CD4-positive, alpha-beta T cell treated with Interleukin-17A for 4 hours (primary cell): ENCODE measurements around the gene CDC42BPB.
A peak's percentile ranks its signal among the peaks of the same experiment; 100 is the strongest.

ENCODE experiments used
- DNase-seq: peaks from one replicate; pipeline ENCODE4 v3.0.0-alpha.2; 2020; ENCODE audit warnings: mixed read lengths

The CDC42BPB gene

DNA sequence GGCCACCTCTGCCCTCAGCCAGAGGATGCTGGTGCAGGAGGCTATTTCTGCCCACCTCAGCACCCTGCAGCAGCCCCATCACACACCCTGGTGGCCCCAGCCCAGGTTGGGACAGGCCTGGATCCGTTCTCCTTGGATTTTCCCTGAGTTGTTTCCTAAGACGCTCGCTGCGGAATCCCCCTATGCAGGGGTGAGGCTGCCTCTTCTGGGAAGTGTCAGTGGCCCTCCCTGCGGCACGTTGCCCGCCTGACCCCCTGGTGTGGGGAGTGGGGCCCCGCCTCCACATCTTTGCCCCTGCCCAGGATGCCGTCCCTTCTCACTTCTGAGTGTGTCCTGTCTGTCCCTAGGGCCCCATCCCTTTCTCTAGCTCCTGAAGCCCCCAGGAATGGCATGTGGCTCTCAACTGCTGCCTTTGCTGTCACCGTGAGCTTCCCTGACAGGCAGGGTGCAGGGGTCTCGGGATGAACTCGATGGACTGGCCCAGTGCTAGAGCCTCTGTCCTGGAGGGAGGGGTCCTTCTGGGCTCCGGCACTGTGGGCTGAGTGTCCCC is 36.6 kb upstream of the CDC42BPB start:
- DNase-seq: no peak

DNA sequence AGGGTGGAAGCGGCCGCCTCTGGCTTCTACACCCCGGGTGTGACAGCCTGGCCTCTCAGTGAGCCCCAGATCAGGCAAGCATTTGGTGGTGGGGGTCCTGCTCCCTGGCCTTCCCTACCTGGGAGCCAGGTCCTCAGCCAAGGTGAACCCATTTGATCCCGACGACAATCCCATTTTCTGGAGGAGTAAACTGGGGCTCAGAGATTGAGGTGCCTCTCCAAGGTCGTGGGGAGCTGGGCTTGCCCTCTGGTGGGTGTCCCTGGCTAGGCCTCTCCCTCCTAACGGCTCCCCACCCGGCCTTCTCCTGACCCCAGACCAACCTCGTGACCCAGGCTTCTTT is 34.5 kb upstream of the CDC42BPB start:
- DNase-seq: no peak

DNA sequence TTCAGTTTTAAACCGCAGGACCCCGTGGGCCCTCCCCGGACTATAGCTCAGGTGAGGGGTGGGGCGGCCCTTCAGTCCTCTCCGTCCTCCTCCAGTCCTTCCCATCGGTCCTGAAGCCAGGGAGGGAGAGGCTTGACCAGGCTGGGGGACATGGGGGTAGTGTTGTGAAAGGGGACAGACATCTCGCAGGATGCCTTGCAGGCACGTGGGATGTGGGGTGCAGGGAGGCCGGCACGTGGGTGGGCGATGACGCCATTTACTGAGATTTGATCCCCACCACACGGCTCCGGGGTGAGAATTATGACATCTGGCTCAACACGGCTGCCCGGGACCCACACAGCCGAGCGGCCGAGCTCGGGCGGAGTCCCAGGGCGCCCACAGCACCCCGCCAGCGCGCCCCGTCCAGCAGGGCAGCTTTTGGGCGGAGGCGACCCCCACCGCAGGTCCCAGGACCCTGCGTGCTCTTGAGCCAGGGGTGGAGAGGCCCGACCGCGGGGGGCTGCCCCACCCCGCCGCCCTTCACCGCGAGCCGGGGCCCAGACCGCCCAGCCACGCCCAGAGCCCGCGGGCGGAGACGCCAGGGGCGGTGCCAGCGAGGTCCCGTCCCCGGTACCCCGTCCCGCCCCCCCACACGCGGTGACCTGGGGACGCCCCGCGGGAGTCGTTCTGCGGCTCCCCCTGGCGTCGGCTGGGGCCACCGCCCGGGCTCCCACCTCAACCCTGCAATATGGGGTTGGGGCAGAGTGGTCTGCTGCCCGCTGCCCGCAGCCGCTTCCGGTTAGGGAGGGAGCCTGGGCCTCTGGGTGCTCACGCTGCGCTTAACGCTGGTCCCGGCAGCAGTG is 33.9 kb upstream of the CDC42BPB start:
- DNase-seq: peak; percentile 84

DNA sequence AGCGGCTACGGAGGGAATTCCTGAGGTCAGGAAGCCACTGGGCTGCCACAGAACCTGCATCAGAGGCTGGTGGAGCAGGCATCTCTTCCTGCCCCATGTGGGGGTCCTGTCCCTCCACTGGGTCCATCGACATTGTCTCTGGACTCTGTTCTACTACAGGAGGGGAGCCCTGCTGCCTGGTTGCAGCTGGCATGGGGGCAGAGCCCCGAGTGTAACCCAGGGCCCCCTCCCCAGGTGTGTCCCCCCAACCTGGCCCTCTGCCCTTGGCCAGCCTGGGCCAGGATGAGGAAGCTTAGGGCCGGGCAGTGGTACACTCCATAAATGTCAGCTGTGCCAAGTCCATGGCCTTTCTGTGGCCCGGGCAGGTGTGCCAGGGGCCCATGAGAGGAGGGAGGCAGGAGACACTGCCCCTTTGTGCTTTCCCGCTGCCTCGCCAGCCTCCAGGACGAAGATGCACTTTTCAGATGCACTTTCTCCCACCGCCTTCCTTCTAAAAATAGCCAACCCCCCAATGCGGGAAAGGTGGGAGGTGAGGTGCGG is 33.2 kb upstream of the CDC42BPB start:
- DNase-seq: no peak

DNA sequence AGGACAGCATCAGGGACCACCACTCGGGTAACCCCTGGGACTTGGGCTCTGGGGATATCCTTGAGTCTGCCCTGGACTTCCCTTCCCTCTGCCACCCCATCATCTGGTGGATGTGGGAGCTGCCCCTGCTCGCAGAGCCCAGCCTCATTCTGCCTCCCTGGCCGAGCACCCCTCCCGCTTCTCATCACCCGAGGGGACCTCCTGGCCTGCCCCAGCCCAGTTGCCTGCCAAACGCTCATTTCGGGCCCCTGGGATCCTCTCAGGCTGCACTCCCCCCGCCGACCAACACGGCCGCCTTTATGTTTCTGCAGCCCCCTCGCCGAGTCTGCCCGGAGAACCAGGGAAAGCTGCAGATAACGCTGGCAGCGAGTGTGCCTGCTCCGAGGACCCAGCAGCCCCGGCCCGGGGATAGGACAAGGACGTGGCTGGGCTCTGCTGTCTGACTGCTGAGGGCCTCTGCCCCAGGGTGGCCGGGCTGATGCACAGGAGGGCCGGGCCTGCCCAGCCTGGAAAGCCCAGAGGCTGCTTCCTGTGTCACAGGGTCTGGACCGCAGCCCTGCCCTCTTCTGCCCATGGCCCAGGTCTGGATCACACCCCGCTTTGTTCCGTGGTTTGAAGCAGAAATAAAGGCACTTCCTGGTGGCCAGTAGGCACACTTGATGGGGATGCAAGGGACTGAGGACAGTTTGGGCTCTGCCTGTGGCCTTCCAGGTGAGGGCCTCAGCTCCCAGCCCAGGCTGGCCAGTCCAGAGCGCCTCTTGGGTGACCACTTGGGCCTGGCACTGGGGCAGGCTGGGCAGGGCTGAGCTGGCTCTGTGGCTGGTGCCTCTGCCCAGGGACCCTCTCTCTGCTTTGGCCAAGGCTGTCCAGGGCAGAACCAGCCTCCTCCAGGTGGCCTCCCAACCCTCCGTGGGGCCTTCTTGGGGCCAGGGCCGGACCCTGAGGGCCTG is 32.3 kb upstream of the CDC42BPB start:
- no peak for DNase-seq

DNA sequence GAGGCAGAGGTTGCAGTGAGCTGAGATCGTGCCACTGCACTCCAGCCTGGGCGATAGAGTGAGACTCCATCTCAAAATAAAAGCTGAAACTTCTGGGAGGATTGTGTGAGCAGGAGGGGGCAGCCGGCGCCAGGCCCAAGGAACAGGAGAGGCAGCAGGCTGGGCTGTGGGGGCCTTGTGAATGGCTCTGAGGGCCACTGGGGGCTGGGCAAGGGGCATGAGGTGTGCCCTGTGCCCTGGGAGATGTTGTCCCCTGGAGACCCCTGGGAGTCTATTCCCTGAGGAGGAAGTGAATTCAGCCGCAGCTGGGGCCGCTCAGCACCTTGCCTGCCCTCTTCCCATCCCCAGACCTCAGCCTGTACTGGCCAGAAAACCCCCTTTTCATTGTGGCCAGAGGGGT is 31.6 kb upstream of the CDC42BPB start:
- DNase-seq: no peak

DNA sequence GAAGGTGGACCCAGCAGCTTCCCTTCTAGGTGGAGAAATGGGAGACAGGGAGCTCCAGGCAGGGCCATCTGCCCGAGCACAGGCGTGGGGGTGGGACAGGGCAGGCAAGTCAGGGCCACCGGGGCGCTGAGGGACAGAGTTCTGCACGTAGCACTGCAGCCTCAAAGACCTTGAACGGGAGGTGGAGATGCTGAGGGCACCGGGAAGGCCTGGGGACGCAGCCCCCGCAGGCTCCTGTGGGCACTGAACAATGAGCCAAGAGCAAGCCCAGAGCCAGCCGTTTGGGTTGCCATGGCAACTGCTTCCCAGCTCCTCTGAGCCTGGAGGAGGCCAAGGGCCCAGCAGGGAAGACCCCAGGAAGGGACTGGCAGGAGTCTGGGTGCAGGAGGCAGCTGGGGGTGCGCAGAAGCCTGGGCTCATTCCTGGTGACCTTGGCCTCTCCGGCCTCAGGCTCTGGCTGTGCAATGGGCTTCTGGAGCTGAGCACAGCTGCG is 30.0 kb upstream of the CDC42BPB start:
- no peak for DNase-seq

DNA sequence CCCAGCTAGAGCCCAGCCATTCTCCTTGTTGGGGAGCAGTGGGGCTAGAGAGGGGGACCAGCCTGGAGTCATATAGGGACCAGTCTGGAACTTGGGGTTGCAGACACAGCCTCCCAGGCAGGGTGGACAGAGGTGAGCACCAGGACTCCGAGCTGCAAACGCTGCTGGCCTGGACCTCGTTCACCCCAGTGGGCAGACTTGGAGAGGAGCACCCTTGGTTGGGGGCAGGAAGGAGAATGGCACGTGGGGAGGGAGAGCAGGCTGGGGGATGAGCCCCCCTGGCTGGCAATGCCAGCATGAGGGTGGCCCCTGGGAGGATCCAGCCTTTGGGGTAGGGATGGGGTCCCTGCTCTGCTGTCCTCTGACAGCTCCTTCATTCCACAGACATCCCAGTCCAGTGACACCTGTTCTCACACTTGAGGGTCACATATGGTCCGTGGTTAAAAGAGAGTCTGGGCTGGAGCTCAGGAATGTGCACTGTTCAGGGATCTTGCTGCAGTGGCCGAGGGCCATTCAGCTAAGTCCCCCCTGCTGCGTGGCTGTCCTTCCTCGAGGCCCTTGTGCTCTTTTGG is 29.5 kb upstream of the CDC42BPB start:
- no peak for DNase-seq

DNA sequence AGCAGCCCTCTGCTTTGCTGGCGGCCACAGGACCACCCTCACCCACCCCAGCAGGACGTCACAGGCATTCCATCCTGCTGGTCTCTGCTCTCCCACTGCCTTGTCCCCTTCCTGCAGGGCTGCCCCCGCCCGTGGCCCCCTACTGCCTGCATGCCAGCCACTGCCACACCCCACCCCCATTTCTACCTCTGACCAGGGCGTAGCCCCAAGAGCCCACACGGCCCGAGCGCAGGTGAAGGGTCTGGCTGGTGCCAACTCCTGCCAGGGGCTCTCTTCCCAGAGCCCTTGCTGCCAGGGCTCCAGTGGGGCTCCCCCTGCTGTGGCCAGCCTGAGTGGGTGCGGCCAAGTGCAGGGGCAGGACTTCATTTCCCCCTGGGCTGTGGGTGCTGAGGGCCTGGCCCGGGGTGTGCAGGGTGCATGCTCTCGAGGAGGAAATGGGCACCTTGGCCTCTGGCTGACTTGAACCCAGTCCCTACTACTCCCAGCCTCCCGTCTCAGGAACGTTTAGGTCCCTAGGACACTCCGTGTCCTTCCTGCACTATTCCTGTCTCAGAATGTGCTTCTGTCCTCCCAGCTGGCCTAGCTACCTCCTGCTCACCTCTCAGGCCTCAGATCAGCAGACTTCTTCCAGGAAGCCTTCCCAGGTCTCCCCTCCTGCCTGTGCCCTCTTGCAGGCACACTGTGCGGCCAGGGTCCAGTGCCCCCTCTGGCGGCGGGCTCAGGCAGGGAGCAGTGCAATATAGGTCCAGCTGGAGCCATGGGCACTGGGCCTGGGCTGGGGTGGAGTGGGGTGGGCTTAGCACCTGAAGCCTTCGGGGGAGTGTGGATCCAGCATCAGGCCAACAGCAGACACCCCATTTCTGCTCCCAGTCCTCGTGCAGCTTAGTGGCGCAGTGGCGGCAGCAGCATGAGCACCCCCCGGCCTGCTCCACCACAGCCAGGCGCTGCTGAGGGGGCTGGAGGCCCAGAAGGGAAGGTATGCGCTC is 28.1 kb upstream of the CDC42BPB start:
- DNase-seq: no peak

DNA sequence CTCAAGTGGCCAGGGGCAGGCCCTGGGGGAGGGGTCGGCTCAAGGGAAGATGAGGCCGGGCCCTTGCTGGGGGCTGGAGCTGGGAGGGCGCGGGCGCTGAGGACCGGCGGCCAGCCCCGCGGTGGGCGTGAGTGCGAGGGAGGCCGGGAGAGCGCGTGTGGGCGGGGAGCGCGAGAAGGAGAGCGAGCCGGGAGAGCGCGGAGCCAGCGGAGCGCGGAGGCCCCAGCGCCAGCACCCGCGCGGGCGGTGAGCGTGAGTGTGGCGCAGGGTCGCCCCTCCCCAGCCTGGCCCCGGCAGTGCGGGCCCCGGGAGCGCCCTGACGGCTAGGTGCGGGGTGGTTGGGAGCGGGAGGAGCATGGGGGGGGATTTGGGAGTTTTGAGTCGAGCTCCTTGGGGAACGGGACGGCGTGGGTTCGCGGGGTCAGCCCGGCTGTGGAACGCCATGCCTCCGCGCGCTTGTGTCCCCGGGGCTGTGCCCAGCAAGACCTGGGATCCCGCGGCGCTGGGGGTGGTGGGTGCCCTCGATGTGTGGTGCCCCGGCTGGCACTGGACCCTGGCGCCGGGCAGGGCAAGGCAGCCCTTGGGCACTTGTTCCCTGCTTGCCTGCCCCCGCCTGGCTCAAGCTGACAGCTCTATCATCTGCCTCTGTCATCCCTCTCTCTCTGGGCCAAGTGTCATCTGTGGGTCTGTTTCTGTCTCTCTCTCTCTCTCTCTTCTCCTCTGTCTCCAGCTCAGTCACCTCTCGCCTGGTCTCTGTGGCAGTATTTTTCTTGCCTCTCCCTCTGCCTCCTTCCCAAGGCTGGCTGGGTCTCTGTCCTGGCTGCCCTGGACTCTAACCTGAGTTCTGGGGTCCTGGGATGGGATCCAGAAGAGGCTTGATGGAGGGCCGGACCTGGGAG is 26.9 kb upstream of the CDC42BPB start, which contains the start of gene LBHD2:
Gene LBHD2 (plus strand): TSS at position 190 of the 899 bp plus-strand sequence. CDS start 1,803 bp downstream, outside the sequence.
- no peak for DNase-seq

DNA sequence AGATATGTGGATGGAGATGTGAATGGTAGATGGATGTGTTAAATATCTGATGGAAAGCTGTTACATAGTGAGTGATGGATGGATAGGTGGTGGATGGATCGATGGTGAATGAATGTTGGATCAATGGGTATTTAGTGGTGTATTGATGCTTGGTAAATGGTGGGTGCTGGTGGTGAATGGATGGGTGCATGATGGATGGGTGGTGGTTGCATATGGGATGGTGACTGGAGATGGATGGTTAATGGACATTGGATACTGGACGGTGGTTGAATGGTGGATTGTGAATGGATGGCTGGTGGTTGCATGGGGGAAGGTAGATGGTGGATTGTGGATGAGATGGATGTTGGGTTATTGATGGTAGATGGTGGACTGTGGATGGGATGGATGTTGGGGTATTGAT is 24.6 kb upstream of the CDC42BPB start:
- DNase-seq: no peak

DNA sequence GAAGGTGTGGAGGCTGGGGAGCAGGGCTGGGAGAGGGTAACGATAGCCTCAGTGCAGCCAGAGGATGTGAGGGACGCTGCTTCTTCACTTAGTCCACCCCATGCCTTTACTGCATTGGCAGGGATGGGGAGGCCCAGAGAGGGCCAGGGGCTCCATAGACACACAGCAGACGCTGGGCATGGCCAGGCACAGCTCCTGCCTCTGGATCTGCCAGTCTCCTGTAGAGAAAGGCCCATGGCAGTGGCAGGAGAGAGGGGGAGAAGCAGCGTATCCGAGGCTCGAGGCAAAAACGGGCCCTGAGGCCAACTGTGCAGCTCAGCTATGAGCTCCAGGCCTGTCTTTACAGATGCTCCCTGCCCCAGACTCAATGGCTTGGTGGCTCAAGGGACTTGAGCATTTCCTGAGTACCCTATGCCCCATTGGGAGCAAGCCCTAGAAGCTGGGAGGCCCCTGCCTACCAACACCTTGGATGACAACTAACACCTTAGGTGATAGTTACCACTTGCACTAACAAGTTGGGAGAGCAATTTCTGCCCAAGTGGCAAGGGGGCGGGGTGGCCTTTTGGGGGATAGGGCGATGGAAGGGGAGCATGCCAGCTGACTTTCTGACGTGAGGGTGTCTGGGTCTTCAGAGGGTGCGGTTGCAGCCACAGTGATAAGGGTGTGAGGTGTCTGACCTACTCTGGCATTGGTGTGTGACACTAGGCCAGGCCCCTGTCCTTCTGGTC is 21.7 kb upstream of the CDC42BPB start:
- no peak for DNase-seq

DNA sequence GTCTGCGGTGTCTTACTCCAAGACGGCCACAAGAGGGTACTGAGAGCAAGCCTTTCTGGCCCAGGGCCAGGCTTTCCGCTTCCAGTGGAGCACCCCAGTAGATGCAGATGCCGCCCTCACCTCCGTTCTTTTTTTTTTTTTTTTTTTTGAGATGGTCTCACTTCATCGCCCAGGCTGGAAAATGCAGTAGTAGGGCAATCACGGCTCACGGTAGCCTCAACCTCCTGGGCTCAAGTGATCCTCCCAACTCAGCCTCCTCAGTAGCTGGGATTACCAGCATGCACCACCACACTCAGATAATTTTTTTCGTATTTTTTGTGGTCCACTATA is 21.0 kb upstream of the CDC42BPB start:
- peak; percentile 84 for DNase-seq

DNA sequence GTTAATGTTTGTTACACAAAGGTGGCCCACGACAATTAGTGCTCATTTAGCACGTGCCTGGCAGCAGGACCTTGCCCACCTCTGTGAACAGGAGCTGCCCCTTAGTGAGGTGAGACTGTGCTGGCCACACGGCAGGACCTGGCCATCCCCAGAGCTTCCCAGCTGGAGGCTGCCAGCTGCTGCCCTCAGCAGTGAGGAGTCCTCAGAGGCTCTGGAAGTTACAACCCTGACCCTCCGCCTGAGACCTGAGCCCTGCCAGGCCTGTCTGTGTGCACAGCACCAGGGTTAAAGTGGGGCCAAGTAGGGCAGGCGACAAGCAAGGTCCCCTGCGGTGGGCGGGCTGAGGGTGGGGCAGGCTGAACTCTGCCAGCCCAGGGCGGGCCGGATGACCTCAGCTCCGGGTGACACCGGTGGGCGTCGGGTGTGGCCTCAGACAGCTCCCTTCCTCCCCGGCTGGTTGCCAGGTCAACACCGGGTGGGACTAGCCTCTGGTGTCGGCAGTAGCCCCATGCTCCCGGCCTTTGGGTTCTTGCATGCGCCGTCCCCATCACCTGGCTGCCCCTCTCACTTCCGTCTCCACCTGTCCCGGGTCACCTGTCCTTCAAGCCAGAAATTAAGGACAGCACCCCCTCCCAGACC is 17.5 kb upstream of the CDC42BPB start:
- DNase-seq: peak; percentile 18

DNA sequence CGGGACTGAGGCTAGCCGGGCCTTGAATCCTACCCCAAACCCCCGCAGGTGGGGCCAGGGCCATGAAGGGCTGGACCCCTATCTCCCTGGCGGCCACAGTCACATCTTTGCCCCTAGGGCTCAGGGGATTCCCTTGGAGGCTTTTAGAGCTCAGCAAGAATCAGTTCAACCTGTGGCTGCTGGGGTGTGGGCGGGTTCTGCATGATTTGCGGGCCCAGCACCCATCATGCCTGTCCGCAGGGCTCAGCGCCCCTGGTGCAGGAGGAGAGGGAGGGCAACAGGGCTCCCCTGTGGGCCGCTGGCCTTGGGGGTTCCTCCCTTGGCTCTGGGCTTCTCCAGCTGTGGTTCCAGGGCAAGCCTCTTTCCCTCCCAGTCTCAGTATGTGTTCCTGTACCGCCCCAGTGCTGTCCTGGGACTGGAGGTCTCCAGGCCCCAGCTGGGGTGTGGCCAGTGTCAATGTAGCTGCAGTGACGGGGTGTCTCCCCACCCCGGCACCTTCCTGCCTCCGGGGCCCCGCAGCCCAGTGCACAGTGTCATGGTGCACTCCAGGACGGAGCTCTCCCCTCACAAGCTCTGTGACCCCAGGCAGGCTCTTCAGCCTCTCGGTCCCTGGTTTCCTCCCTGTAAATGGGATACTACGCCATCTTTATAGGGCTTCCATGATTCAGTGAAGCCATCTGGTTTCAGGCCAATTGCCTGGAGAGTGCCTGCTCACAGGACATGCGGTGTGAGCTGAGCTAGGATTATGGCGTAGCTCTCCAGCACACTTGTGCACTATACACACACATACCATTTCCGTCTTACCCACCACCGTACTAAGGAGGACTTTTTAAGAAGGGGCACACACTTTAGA is 16.8 kb upstream of the CDC42BPB start:
- no peak for DNase-seq

DNA sequence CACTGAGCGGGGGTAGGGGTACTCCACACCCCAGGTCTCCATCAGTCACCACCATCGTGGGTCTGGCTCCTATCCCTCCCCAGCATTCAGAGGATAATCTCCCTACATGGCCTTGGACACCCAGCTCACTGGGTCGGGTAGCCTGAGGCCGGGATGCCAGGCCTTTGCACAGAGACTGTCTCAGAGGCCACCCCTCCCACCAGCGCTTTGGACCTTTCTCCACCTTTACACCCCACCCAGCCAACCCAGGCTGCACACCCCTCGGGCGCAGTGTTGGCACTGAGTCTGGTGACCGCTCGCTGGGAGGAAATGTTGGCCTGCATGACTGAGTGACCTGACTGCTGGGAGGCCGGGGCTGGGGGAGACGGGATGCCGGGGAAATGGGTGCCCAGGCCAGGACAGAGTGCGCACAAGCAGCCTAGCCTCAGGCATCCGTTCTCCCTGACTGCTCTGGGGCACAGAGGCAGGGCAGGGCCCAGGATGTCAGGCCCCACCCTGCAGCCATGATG is 16.1 kb upstream of the CDC42BPB start:
- no peak for DNase-seq

DNA sequence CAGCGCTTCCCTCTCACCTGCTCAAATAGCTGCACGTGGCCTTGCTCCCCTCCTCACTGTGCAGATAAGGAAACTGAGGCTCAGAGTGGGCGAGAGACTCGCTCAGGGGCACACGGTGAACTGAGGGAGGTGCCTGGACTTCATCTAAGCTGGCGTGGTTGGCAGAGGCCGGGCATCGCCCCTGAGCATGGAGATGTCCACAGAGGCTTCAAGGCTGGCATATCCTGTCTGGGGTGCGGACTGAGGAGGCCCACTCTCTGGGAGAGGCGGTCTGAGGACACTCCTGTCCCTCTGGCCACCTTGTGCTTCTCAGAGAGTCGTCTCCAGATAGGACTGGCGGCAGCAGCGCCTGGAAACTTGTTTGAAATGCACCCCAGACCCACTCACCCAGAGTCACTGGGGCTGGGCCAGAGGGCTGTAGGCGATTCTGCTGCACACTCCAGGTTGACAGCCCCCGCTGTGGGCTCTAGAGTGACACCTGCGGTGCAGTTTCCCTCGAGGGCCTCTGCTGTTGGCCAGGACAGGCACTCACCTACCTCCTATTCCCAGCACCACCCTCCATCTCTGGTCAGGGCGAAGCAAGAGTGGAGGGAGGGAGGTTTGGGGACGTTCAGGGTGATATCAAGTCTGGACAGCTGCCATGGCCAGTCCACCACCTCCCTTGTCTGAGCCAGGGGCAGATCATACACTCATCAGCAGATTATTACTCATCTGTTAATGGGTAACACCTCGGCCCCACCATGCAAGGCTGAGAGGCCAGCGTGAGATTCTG is 15.4 kb upstream of the CDC42BPB start:
- no peak for DNase-seq
